ENCODE data around the gene NF2.

- TF ChIP-seq POLR2A (IDR thresholded peaks at IDR 0.05; ENCODE audit: extremely low read depth, insufficient read length) = no peak
- no peak for TF ChIP-seq CTCF (IDR thresholded peaks at IDR 0.05; ENCODE audit: low read depth, low read length)
Observed at GRCh38 chr22:29706486-29706885, 103.1 kb downstream of the NF2 start.

Data from NB4 (cell line).